Measurements from ENCODE around the gene XPR1. TPM values are rescaled to one million over a fixed set of nuclear protein-coding genes. Genes with fewer than 3 reads are reported as not detected.

Gene XPR1
- polyA plus RNA-seq, 1 donor (not counting 4 experiments of a cell fraction or from before 2014, with no cell fraction given) = 40.0 TPM

GRCh38 chr1:180614730-180615129, 17.1 kb upstream of the XPR1 start:
- Histone ChIP-seq H3K27ac (ENCODE audit: control insufficient read depth, insufficient read depth, low read length) (peak overlapping the region; percentile 74), H4K20me1 (ENCODE audit: control insufficient read depth, extremely low read depth, insufficient read depth, low read length) (no peaks in the 10 kb centered on the region), H3K27me3 (ENCODE audit: control insufficient read depth, extremely low read depth, insufficient read depth, low read length) (no peaks in the 10 kb centered on the region), H3K79me2 (ENCODE audit: control insufficient read depth, insufficient read depth, low read length) (no peaks in the 10 kb centered on the region), H3K4me1 (ENCODE audit: control insufficient read depth, extremely low read depth, insufficient read depth, low read length) (peaks cover 48% of the 10 kb centered on the region), H3K9ac (ENCODE audit: control insufficient read depth, extremely low read depth, insufficient read depth, low read length) (peak overlapping the region; percentile 40), H3K9me3 (ENCODE audit: control insufficient read depth, low read depth, low read length) (no peaks in the 10 kb centered on the region), H2AFZ (ENCODE audit: control insufficient read depth, low read length) (peak overlapping the region; percentile 69), H3K9me1 (ENCODE audit: control insufficient read depth, extremely low read depth, insufficient read depth, low read length) (peaks cover under 1% of the 10 kb centered on the region), H3K4me3 (ENCODE audit: control insufficient read depth in 2 of 3, extremely low read depth in 1 of 3, insufficient read depth in 2 of 3, low read depth in 1 of 3, low read length in 3 of 3) (no peak overlapping the region), H3K36me3 (ENCODE audit: control insufficient read depth in 2 of 2, extremely low read depth in 1 of 2, insufficient read depth in 2 of 2, low read length in 2 of 2) (no peaks in the 10 kb centered on the region), H3K4me2 (ENCODE audit: control insufficient read depth, extremely low read depth, insufficient read depth, low read depth, low read length) (peak overlapping the region; percentile 67)
- DNase-seq (ENCODE audit: low read depth, low spot score) (peak; percentile 44), FAIRE-seq (peak; percentile 97)
- dilution Hi-C loops (cut with MboI; ENCODE audit: extremely low pct_ligation_motif_present, low sequenced_read_pairs) = no loop called here
- TF ChIP-seq EZH2 (IDR thresholded peaks at IDR 0.05; ENCODE audit: low read length) = no peak
- TF ChIP-seq CTCF (optimal IDR thresholded peaks at IDR 0.05 in 1 of 3, IDR thresholded peaks at IDR 0.05 in 1 of 3, conservative IDR thresholded peaks at IDR 0.05 in 1 of 3; ENCODE audit: extremely low read depth in 1 of 3, insufficient read depth in 2 of 3, low read length in 3 of 3) = no peak

- Histone ChIP-seq H3K27ac (ENCODE audit: control insufficient read depth, insufficient read depth, low read length) (peak overlapping the region; percentile 74), H3K27me3 (ENCODE audit: control insufficient read depth, extremely low read depth, insufficient read depth, low read length) (no peaks in the 10 kb centered on the region), H3K9me1 (ENCODE audit: control insufficient read depth, extremely low read depth, insufficient read depth, low read length) (no peaks in the 10 kb centered on the region), H3K4me2 (ENCODE audit: control insufficient read depth, extremely low read depth, insufficient read depth, low read depth, low read length) (peak overlapping the region; percentile 67), H3K79me2 (ENCODE audit: control insufficient read depth, insufficient read depth, low read length) (no peaks in the 10 kb centered on the region), H3K9ac (ENCODE audit: control insufficient read depth, extremely low read depth, insufficient read depth, low read length) (no peak overlapping the region), H3K36me3 (ENCODE audit: control insufficient read depth in 2 of 2, extremely low read depth in 1 of 2, insufficient read depth in 2 of 2, low read length in 2 of 2) (no peaks in the 10 kb centered on the region), H3K9me3 (ENCODE audit: control insufficient read depth, low read depth, low read length) (no peaks in the 10 kb centered on the region), H4K20me1 (ENCODE audit: control insufficient read depth, extremely low read depth, insufficient read depth, low read length) (no peaks in the 10 kb centered on the region), H3K4me3 (ENCODE audit: control insufficient read depth in 2 of 3, extremely low read depth in 1 of 3, insufficient read depth in 2 of 3, low read depth in 1 of 3, low read length in 3 of 3) (no peak overlapping the region), H3K4me1 (ENCODE audit: control insufficient read depth, extremely low read depth, insufficient read depth, low read length) (peaks cover 43% of the 10 kb centered on the region), H2AFZ (ENCODE audit: control insufficient read depth, low read length) (peak overlapping the region; percentile 84)
- DNase-seq (ENCODE audit: low read depth, low spot score) (no peak), FAIRE-seq (peak; percentile 84)
- TF ChIP-seq CTCF (optimal IDR thresholded peaks at IDR 0.05 in 1 of 3, IDR thresholded peaks at IDR 0.05 in 1 of 3, conservative IDR thresholded peaks at IDR 0.05 in 1 of 3; ENCODE audit: extremely low read depth in 1 of 3, insufficient read depth in 2 of 3, low read length in 3 of 3) (no peak), EZH2 (IDR thresholded peaks at IDR 0.05; ENCODE audit: low read length) (no peak)
- dilution Hi-C loops (cut with MboI; ENCODE audit: extremely low pct_ligation_motif_present, low sequenced_read_pairs) = no loop called here
Measured at GRCh38 chr1:180615493-180616290, 16.1 kb upstream of the XPR1 start.

Measured in keratinocyte (primary cell).